Epidermal melanocyte (primary cell): ENCODE data around the gene DCK.
"Not testable (repeated sequence)": the region's sequence is repeated elsewhere in the genome, so short reads cannot be mapped to it uniquely, and the experiment has no call there.

ENCODE experiments used
- DNase-seq: peaks from one replicate; pipeline ENCODE4 v3.0.0; 2011; ENCODE audit warnings: low spot score; ENCODE audit not compliant: insufficient read length

The DCK gene

GRCh38 chr4:70999639-71000038, 6.2 kb downstream of the DCK start:
- DNase-seq, result not testable (repeated sequence)

- not testable (repeated sequence) for DNase-seq
Measured at GRCh38 chr4:71001363-71001762, 7.9 kb downstream of the DCK start.

- DNase-seq, result no peak
Measured at GRCh38 chr4:71004281-71004851, 10.9 kb downstream of the DCK start.

GRCh38 chr4:71005025-71005424, 11.6 kb downstream of the DCK start:
- not testable (repeated sequence) for DNase-seq

GRCh38 chr4:71006203-71006907, 12.9 kb downstream of the DCK start:
- no peak for DNase-seq

- DNase-seq, result no peak
Measured at GRCh38 chr4:71008196-71008595, 14.7 kb downstream of the DCK start.

GRCh38 chr4:71009086-71009485, 15.6 kb downstream of the DCK start:
- no peak for DNase-seq

GRCh38 chr4:71009890-71010588, 16.6 kb downstream of the DCK start:
- DNase-seq, result peak; percentile 66

GRCh38 chr4:71011451-71011850, 18.0 kb downstream of the DCK start:
- DNase-seq, result no peak

GRCh38 chr4:71017391-71017790, 23.9 kb downstream of the DCK start:
- DNase-seq, result not testable (repeated sequence)

- DNase-seq, result no peak
Measured at GRCh38 chr4:71020611-71021010, 27.2 kb downstream of the DCK start.

- DNase-seq, result no peak
Measured at GRCh38 chr4:71025654-71026053, 32.2 kb downstream of the DCK start.

GRCh38 chr4:71026086-71026485, 32.6 kb downstream of the DCK start:
- DNase-seq, result peak; percentile 32

- no peak for DNase-seq
Measured at GRCh38 chr4:71027611-71028010, 34.2 kb downstream of the DCK start.

GRCh38 chr4:71029504-71029903, 36.1 kb downstream of the DCK start:
- no peak for DNase-seq

- DNase-seq, result not testable (repeated sequence)
Measured at GRCh38 chr4:71032106-71032505, 38.7 kb downstream of the DCK start.

- no peak for DNase-seq
Measured at GRCh38 chr4:71045256-71045655, 51.8 kb downstream of the DCK start.

- DNase-seq, result no peak
Measured at GRCh38 chr4:71049395-71049794, 55.9 kb downstream of the DCK start.

- DNase-seq, result no peak
Measured at GRCh38 chr4:71050809-71051208, 57.4 kb downstream of the DCK start.

- DNase-seq, result no peak
Measured at GRCh38 chr4:71052034-71052433, 58.6 kb downstream of the DCK start.

- no peak for DNase-seq
Measured at GRCh38 chr4:71052716-71053115, 59.3 kb downstream of the DCK start.

GRCh38 chr4:71053613-71054012, 60.2 kb downstream of the DCK start:
- DNase-seq, result not testable (repeated sequence)

- not testable (repeated sequence) for DNase-seq
Measured at GRCh38 chr4:71059573-71059972, 66.1 kb downstream of the DCK start.
